ENCODE results near the gene EPHB1.

DNA sequence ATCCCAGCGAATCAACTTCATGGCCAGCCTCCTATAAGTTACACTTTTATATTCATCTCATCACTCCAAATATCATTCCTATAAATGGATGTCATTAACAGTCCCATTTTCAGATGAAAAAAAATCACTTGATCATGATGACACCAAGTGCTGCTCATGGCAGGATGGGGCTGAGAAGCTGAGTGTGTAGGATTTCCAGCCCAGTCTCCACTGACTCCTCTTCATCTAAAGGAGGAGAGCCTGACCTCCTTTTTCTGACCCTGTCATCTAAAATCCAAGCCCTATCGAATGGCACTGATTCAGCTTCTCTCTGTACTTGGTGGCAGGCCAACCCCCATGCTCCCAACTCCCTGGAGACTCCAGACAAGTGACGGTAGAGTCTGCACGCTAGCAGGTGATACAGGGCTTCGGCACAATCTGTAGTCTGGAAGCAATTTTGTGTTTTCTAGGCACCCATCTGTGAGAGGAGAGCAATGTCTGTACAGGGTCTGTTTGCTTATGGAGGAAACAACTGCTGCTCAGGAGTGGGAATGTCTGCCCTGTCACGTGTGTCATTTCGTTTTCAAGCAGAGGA, 103.2 kb downstream of the EPHB1 start:
- TF ChIP-seq, protein P1, sequence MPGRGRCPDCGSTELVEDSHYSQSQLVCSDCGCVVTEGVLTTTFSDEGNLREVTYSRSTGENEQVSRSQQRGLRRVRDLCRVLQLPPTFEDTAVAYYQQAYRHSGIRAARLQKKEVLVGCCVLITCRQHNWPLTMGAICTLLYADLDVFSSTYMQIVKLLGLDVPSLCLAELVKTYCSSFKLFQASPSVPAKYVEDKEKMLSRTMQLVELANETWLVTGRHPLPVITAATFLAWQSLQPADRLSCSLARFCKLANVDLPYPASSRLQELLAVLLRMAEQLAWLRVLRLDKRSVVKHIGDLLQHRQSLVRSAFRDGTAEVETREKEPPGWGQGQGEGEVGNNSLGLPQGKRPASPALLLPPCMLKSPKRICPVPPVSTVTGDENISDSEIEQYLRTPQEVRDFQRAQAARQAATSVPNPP (CRISPR knock-in tag; IDR thresholded peaks at IDR 0.05), result no peak
- TF ChIP-seq MAFF (IDR thresholded peaks at IDR 0.05; ENCODE audit: low read depth, low read length) (no peak), POLR2A (IDR thresholded peaks at IDR 0.05; ENCODE audit: insufficient read depth in 1 of 2, low read depth in 2 of 2, low read length in 2 of 2) (no peak), CTCF (CRISPR knock-in tag; IDR thresholded peaks at IDR 0.05) (no peak), RELA (CRISPR knock-in tag; IDR thresholded peaks at IDR 0.05) (no peak), TAF15 (IDR thresholded peaks at IDR 0.05; ENCODE audit: low read depth, low read length, poor library complexity, severe bottlenecking) (no peak), SKI (IDR thresholded peaks at IDR 0.05; ENCODE audit: partially characterized antibody) (no peak), ELF1 (CRISPR knock-in tag; IDR thresholded peaks at IDR 0.05) (no peak)
- TF ChIP-seq, protein P2, sequence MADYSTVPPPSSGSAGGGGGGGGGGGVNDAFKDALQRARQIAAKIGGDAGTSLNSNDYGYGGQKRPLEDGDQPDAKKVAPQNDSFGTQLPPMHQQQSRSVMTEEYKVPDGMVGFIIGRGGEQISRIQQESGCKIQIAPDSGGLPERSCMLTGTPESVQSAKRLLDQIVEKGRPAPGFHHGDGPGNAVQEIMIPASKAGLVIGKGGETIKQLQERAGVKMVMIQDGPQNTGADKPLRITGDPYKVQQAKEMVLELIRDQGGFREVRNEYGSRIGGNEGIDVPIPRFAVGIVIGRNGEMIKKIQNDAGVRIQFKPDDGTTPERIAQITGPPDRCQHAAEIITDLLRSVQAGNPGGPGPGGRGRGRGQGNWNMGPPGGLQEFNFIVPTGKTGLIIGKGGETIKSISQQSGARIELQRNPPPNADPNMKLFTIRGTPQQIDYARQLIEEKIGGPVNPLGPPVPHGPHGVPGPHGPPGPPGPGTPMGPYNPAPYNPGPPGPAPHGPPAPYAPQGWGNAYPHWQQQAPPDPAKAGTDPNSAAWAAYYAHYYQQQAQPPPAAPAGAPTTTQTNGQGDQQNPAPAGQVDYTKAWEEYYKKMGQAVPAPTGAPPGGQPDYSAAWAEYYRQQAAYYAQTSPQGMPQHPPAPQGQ (CRISPR knock-in tag; IDR thresholded peaks at IDR 0.05; ENCODE audit: borderline replicate concordance), result no peak
- TF ChIP-seq, protein P3, sequence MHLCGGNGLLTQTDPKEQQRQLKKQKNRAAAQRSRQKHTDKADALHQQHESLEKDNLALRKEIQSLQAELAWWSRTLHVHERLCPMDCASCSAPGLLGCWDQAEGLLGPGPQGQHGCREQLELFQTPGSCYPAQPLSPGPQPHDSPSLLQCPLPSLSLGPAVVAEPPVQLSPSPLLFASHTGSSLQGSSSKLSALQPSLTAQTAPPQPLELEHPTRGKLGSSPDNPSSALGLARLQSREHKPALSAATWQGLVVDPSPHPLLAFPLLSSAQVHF (CRISPR knock-in tag; IDR thresholded peaks at IDR 0.05), result no peak
